H1 (cell line): ENCODE measurements around the gene PAXX.

Experiments
- CTCF ChIP-seq, 3 experiments: IDR thresholded peaks; 1 replicate in 2 of 3; 2 replicates in 1 of 3; pipeline versions ENCODE4 v1.5.1 to v1.6.1; 2011; ENCODE audit warnings: low read length in 3 of 3, mild to moderate bottlenecking in 3 of 3, inconsistent platforms in 2 of 3, low read depth in 1 of 3, moderate library complexity in 1 of 3; ENCODE audit not compliant: insufficient read depth in 1 of 3; ENCODE audit errors: control extremely low read depth in 1 of 3
- EZH2 ChIP-seq: fragments of 200-600 bp; sonication (generic); IDR thresholded peaks from 2 replicates; pipeline ENCODE4 v1.7.1; 2012; ENCODE audit warnings: low read depth, mild to moderate bottlenecking, moderate library complexity, low read length, inconsistent platforms; ENCODE audit not compliant: severe bottlenecking
- JUND ChIP-seq: IDR thresholded peaks from 2 replicates; pipeline ENCODE4 v1.6.1; 2011; ENCODE audit warnings: mild to moderate bottlenecking, improper control_type of control experiment, low read length
- MAX ChIP-seq: IDR thresholded peaks from 2 replicates; pipeline ENCODE4 v1.6.1; 2012; ENCODE audit warnings: inconsistent platforms
- POLR2A ChIP-seq, 2 experiments: IDR thresholded peaks; 1 replicate in 1 of 2; 2 replicates in 1 of 2; pipeline ENCODE4 v1.6.1; 2011; ENCODE audit warnings: low read depth in 2 of 2, low read length in 2 of 2, mild to moderate bottlenecking in 2 of 2; ENCODE audit errors: control extremely low read depth in 1 of 2
- RFX5 ChIP-seq: IDR thresholded peaks from 2 replicates; pipeline ENCODE4 v1.6.1; 2011; ENCODE audit warnings: low read depth, low read length, improper control_type of control experiment, borderline replicate concordance
- RXRA ChIP-seq: IDR thresholded peaks from 2 replicates; pipeline ENCODE4 v1.6.1; 2011; ENCODE audit warnings: low read depth, mild to moderate bottlenecking, low read length, moderate library complexity; ENCODE audit not compliant: insufficient read depth
- SIX5 ChIP-seq: IDR thresholded peaks from 2 replicates; pipeline ENCODE4 v1.6.1; 2011; ENCODE audit warnings: mild to moderate bottlenecking, low read depth, low read length
- SP4 ChIP-seq: IDR thresholded peaks from 2 replicates; pipeline ENCODE4 v1.6.1; 2012; ENCODE audit warnings: low read length, inconsistent platforms
- TEAD4 ChIP-seq: IDR thresholded peaks from 2 replicates; pipeline ENCODE4 v1.6.1; 2012; ENCODE audit warnings: low read depth, low read length, inconsistent platforms, mixed read lengths
- YY1 ChIP-seq: IDR thresholded peaks from 2 replicates; pipeline ENCODE4 v1.6.1; 2011; ENCODE audit warnings: low read depth, mild to moderate bottlenecking, low read length

- TF ChIP-seq MAX = no peak
- no peak for TF ChIP-seq TEAD4
- TF ChIP-seq RXRA = no peak
- TF ChIP-seq SP4 = no peak
- no peak for TF ChIP-seq YY1
- no peak for TF ChIP-seq RFX5
- TF ChIP-seq CTCF (IDR thresholded peaks at IDR 0.05; ENCODE audit: control extremely low read depth in 1 of 3, insufficient read depth in 1 of 3, low read depth in 1 of 3, low read length in 3 of 3) = no peak
- no peak for TF ChIP-seq JUND
- no peak for TF ChIP-seq POLR2A (IDR thresholded peaks at IDR 0.05; ENCODE audit: control extremely low read depth in 1 of 2, low read depth in 2 of 2, low read length in 2 of 2)
- TF ChIP-seq EZH2 = no peak
- no peak for TF ChIP-seq SIX5
Measured at GRCh38 chr9:136983656-136984314, 8.4 kb upstream of the PAXX start.
